Spleen (tissue), 11 donors: ENCODE measurements around the gene CNIH3. TPM values are rescaled to one million over a fixed set of nuclear protein-coding genes. Genes with fewer than 3 reads are reported as not detected.

Source experiments
- DNase-seq: peaks from one replicate; pipeline ENCODE4 v3.0.0-alpha.2; 2020
- H3K27ac ChIP-seq, 8 donors: fragments of 200-600 bp; sonication (generic) in 7 of 8; 1 replicate in 4 of 8; 2 replicates in 4 of 8; pipeline versions ENCODE4 v1.5.0 to v1.8.0; 2016 to 2021; ENCODE audit warnings: inconsistent platforms in 4 of 8, mild to moderate bottlenecking in 4 of 8, moderate library complexity in 1 of 8
- H3K27me3 ChIP-seq, 7 donors: fragments of 200-600 bp; sonication (generic) in 6 of 7; replicated peaks in 1 of 7; 1 replicate in 4 of 7; 2 replicates in 3 of 7; pipeline versions ENCODE4 v1.5.0 to v1.8.0; 2016 to 2021; ENCODE audit warnings: inconsistent platforms in 3 of 7, mild to moderate bottlenecking in 1 of 7
- H3K36me3 ChIP-seq, 6 donors: fragments of 200-600 bp; sonication (generic) in 5 of 6; 1 replicate in 4 of 6; 2 replicates in 2 of 6; pipeline versions ENCODE4 v1.5.0 to v1.8.0; 2016 to 2021; ENCODE audit warnings: inconsistent platforms in 2 of 6
- H3K4me1 ChIP-seq, 6 donors: fragments of 200-600 bp; sonication (generic) in 5 of 6; 1 replicate in 3 of 6; 2 replicates in 3 of 6; pipeline versions ENCODE4 v1.5.0 to v1.8.0; 2016 to 2021; ENCODE audit warnings: inconsistent platforms in 3 of 6
- H3K4me3 ChIP-seq, 8 donors: fragments of 200-600 bp; sonication (generic) in 7 of 8; 1 replicate in 4 of 8; 2 replicates in 4 of 8; pipeline versions ENCODE4 v1.5.0 to v1.8.0; 2016 to 2021; ENCODE audit warnings: inconsistent platforms in 4 of 8, mild to moderate bottlenecking in 4 of 8, moderate library complexity in 2 of 8
- H3K9me3 ChIP-seq, 8 donors: fragments of 200-600 bp; sonication (generic) in 7 of 8; 1 replicate in 4 of 8; 2 replicates in 4 of 8; pipeline versions ENCODE4 v1.5.0 to v1.8.0; 2016 to 2021; ENCODE audit warnings: inconsistent platforms in 4 of 8
- CTCF ChIP-seq, 11 experiments: fragments of 200-600 bp in 7 of 11; fragments of 450-650 bp in 4 of 11; sonication (generic) in 4 of 11; IDR thresholded peaks in 8 of 11; conservative IDR thresholded peaks in 3 of 11; 1 replicate in 7 of 11; 2 replicates in 4 of 11; pipeline versions ENCODE4 v1.4.0 to v1.8.0; 2016 to 2021; ENCODE audit warnings: antibody characterized with exemption in 11 of 11, inconsistent platforms in 4 of 11, mild to moderate bottlenecking in 1 of 11
- POLR2A ChIP-seq, 3 donors: fragments of 450-650 bp; IDR thresholded peaks; one replicate each; pipeline ENCODE4 v1.5.1; 2017; ENCODE audit warnings: antibody characterized with exemption in 3 of 3, mild to moderate bottlenecking in 1 of 3
- POLR2AphosphoS5 ChIP-seq, 3 donors: sonication (generic); formaldehyde crosslinking; IDR thresholded peaks; one replicate each; pipeline ENCODE4 v1.5.1; 2017; ENCODE audit warnings: antibody characterized with exemption in 3 of 3
- WGBS, 5 donors: extraction: QIAGEN DNeasy Blood & Tissue Kit in 3 of 5; methylation state at CpG; one replicate each; pipeline versions ENCODE4 v1.1.5 to v1.1.7; 2013 to 2018; 5-methylcytosine and 5-hydroxymethylcytosine counted together
- intact Hi-C: fragments of 100-400 bp; cut with DNase I; formaldehyde crosslinking; loops from one replicate; pipeline ENCODE4 v1.15.0; 2023; ENCODE audit warnings: low total_unique reads
- polyA plus RNA-seq, 3 donors: library from polyadenylated mRNA; stranded (reverse); fragments of 200-250 nt; gene quantifications; one replicate each; pipeline ENCODE4 v1.2.1, GENCODE V29; 2013
- total RNA-seq, 7 donors: library from RNA; depleted of rRNA in 3 of 7; stranded (reverse); fragments of >200 nt in 3 of 7; fragmentation: NEBNext Ultra II Directional in 4 of 7; extraction: Animal tissue kit (Norgen Biotek cat#: 25700) in 4 of 7; gene quantifications; one replicate each; pipeline versions ENCODE4 v1.1.0 to v1.2.1, GENCODE V29; 2016 to 2021
- donor health status: healthy with polysubstance abuse.
- donor health status: DM: no; HTN: no; CAD: no; lungs with moderate emphysema.
- donor health status: DM: no; HTN: no; CAD: no.
- donor health status: Bipolar disorder and iron deficiency.
- donor health status: healthy.
- donor health status: DM: no; HTN: no; CAD: no.
- donor health status: DM: yes; HTN: yes; CAD: no.

CNIH3 gene
- total and polyA plus RNA-seq, 10 donors = 0.68 to 4.1 (median 2.0) TPM

- intact Hi-C loops = no loop called here
- Histone ChIP-seq H3K4me3 (no peak overlapping the region), H3K27me3 (no peaks in the 10 kb centered on the region), H3K4me1 (peaks cover 0 to 4% (median 0%) of the 10 kb centered on the region in 6 donors), H3K9me3 (no peaks in the 10 kb centered on the region), H3K27ac (no peak overlapping the region), H3K36me3 (no peaks in the 10 kb centered on the region)
- 81 to 93% (median 85%) methylated on average over 4 of the region's 4 CpGs for WGBS, 5 donors
- DNase-seq = no peak
- no peak for TF ChIP-seq CTCF (IDR thresholded peaks at IDR 0.05 in 8 of 11, conservative IDR thresholded peaks at IDR 0.05 in 3 of 11)
These were observed 81.9 kb downstream of the CNIH3 start for GRCh38 chr1:224698015-224698451.

- intact Hi-C loops = no loop called here
- Histone ChIP-seq H3K9me3 (no peaks in the 10 kb centered on the region), H3K4me1 (no peaks in the 10 kb centered on the region), H3K27ac (no peak overlapping the region), H3K27me3 (no peaks in the 10 kb centered on the region), H3K36me3 (no peaks in the 10 kb centered on the region), H3K4me3 (no peak overlapping the region)
- DNase-seq = no peak
- TF ChIP-seq POLR2AphosphoS5 (IDR thresholded peaks at IDR 0.05) (no peak), POLR2A (IDR thresholded peaks at IDR 0.05) (no peak), CTCF (IDR thresholded peaks at IDR 0.05 in 8 of 11, conservative IDR thresholded peaks at IDR 0.05 in 3 of 11) (peak in 1 of 11 experiments; percentile 10)
- 56 to 79% (median 75%) methylated on average over 4 of the region's 4 CpGs for WGBS, 5 donors
These were observed 84.9 kb downstream of the CNIH3 start for GRCh38 chr1:224700918-224701531.

GRCh38 chr1:224703702-224704101, 87.6 kb downstream of the CNIH3 start:
- no peaks in the 10 kb centered on the region for H3K27me3 ChIP-seq
- H3K36me3 ChIP-seq = no peaks in the 10 kb centered on the region
- H3K27ac ChIP-seq = no peak overlapping the region
- intact Hi-C loops = no loop called here
- no peak overlapping the region for H3K4me3 ChIP-seq
- H3K9me3 ChIP-seq = no peaks in the 10 kb centered on the region
- TF ChIP-seq POLR2AphosphoS5 (IDR thresholded peaks at IDR 0.05) (no peak), CTCF (IDR thresholded peaks at IDR 0.05 in 8 of 11, conservative IDR thresholded peaks at IDR 0.05 in 3 of 11) (no peak), POLR2A (IDR thresholded peaks at IDR 0.05) (no peak)
- DNase-seq = no peak
- WGBS, 5 donors = 76 to 93% (median 89%) methylated on average over 7 of the region's 7 CpGs
- H3K4me1 ChIP-seq = no peaks in the 10 kb centered on the region

GRCh38 chr1:224704107-224704735, 88.1 kb downstream of the CNIH3 start:
- no peaks in the 10 kb centered on the region for H3K4me1 ChIP-seq
- no peak for DNase-seq
- H3K9me3 ChIP-seq = no peaks in the 10 kb centered on the region
- no peaks in the 10 kb centered on the region for H3K36me3 ChIP-seq
- TF ChIP-seq POLR2AphosphoS5 (IDR thresholded peaks at IDR 0.05) (no peak), CTCF (IDR thresholded peaks at IDR 0.05 in 8 of 11, conservative IDR thresholded peaks at IDR 0.05 in 3 of 11) (no peak), POLR2A (IDR thresholded peaks at IDR 0.05) (no peak)
- H3K27me3 ChIP-seq = no peaks in the 10 kb centered on the region
- intact Hi-C loops = no loop called here
- no peak overlapping the region for H3K4me3 ChIP-seq
- 84 to 97% (median 87%) methylated on average over 8 of the region's 8 CpGs for WGBS, 5 donors
- H3K27ac ChIP-seq = no peak overlapping the region
